GM13977 (cell line): Measurements from ENCODE around the gene RHOJ.

Experiments used
- DNase-seq: peaks from one replicate; pipeline ENCODE4 v3.0.0; 2012; ENCODE audit warnings: low spot score
- CTCF ChIP-seq: IDR thresholded peaks from 2 replicates; pipeline ENCODE4 v1.5.1; 2012; ENCODE audit warnings: mild to moderate bottlenecking, control low read depth; ENCODE audit not compliant: insufficient read depth; ENCODE audit errors: extremely low read depth, missing control alignments
- in situ Hi-C: fragments of 300-500 bp; cut with MboI; formaldehyde crosslinking; loops from one replicate; pipeline ENCODE4 v1.12.0; 2022; ENCODE audit warnings: low sequenced_read_pairs, low pct_unique_long_range_greater_than_20kb, mixed read lengths, inconsistent platforms; ENCODE audit not compliant: unreplicated experiment

RHOJ gene

GRCh38 chr14:63229330-63230059 is 25.3 kb downstream of the RHOJ start:
- DNase-seq = no peak
- in situ Hi-C loops = no loop called here
- TF ChIP-seq CTCF = no peak

GRCh38 chr14:63231766-63232165 is 27.5 kb downstream of the RHOJ start:
- no peak for DNase-seq
- in situ Hi-C loops = no loop called here
- no peak for TF ChIP-seq CTCF

GRCh38 chr14:63237791-63238190 is 33.5 kb downstream of the RHOJ start:
- no peak for DNase-seq
- in situ Hi-C loops = no loop called here
- TF ChIP-seq CTCF = no peak

DNA sequence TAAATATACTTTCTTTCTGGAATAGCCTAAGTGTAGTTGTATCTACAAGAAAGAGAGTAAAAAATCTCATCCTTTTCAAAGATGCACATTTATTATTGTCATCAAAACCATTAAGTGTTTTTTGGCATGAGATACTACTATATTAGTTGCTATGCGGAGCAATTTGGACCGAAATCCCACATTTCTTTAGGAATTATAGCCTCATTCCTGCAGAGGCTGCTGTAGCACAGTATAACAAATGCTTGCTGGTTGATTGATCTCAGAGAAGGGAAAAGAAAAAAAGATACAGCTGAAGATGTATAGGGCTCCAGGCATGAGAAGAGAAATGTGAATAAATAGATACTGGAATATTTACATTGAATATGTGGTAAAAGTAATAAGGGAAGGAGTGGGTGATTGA is 36.0 kb downstream of the RHOJ start:
- TF ChIP-seq CTCF = no peak
- in situ Hi-C loops = no loop called here
- DNase-seq = no peak

GRCh38 chr14:63241096-63241495 is 36.9 kb downstream of the RHOJ start:
- TF ChIP-seq CTCF = no peak
- no peak for DNase-seq
- in situ Hi-C loops = no loop called here

- no peak for DNase-seq
- TF ChIP-seq CTCF = no peak
- in situ Hi-C loops = no loop called here
These were observed 39.4 kb downstream of the RHOJ start for GRCh38 chr14:63243646-63244045.

DNA sequence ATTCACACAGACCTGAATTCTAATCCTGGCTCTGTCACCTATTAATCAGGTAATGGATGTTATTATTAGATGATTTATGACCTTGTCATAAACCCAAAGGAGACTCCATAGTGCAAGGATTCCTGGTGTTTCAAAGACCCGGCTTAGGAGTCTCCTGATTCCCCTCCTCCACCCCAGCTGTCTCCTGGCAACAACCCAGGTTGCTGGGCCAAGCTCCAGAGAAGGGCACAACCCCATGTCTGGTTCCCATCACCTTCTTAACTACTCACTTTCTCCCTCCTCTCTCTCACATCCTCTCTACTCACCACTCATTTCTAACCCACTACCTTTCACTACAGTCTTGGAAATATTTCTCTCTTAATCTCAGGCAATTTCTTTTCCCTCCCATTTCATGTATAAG is 41.6 kb downstream of the RHOJ start:
- no peak for DNase-seq

More for the DNA sequence above, 41.6 kb downstream of the RHOJ start:
- no peak for TF ChIP-seq CTCF
- in situ Hi-C loops = no loop called here
